Right cardiac atrium (tissue), 5 donors: ENCODE measurements around the gene MOK. TPM values are rescaled to one million over a fixed set of nuclear protein-coding genes. Genes with fewer than 3 reads are reported as not detected.

Experiments used
- ATAC-seq, 2 donors: fragments of 200-7000 bp; cut with Tn5 transposase; one replicate each; pipeline versions ENCODE4 v1.8.0 to v1.9.1; 2020; ENCODE audit warnings: moderate library complexity in 2 of 2, mild to moderate bottlenecking in 1 of 2
- DNase-seq, 3 donors: peaks; one replicate each; pipeline ENCODE4 v3.0.0-alpha.2; 2020
- H3K27ac ChIP-seq: one replicate; pipeline ENCODE4 v1.5.1; 2013; ENCODE audit warnings: mild to moderate bottlenecking, low read length, control low read depth, moderate library complexity
- H3K27me3 ChIP-seq: one replicate; pipeline ENCODE4 v1.6.1; 2013; ENCODE audit not compliant: control insufficient read depth, insufficient read depth
- H3K4me1 ChIP-seq: one replicate; pipeline ENCODE4 v1.6.1; 2013; ENCODE audit warnings: low read length; ENCODE audit not compliant: control insufficient read depth, insufficient read depth
- H3K4me3 ChIP-seq: one replicate; pipeline ENCODE4 v1.5.1; 2013; ENCODE audit warnings: low read length, control low read depth
- H3K9me3 ChIP-seq: one replicate; pipeline ENCODE4 v1.6.1; 2013; ENCODE audit warnings: low read length; ENCODE audit not compliant: control insufficient read depth
- WGBS: extraction: QIAGEN DNeasy Blood & Tissue Kit; methylation state at CpG from one replicate; pipeline ENCODE4 v1.1.7; 2013; 5-methylcytosine and 5-hydroxymethylcytosine counted together
- intact Hi-C, 4 donors: fragments of 100-400 bp; cut with DNase I; formaldehyde crosslinking; loops; one replicate each; pipeline versions ENCODE4 v1.11.0 to v1.14.0; 2022 to 2023
- polyA plus RNA-seq: library from polyadenylated mRNA; stranded (reverse); fragments of 200-250 nt; gene quantifications from one replicate; pipeline ENCODE4 v1.2.3, GENCODE V29; 2013
- total RNA-seq, 4 donors: library from RNA; stranded (reverse); fragmentation: NEBNext Ultra II Directional; extraction: Animal tissue kit (Norgen Biotek cat#: 25700); gene quantifications; one replicate each; pipeline ENCODE4 v1.2.1, GENCODE V29; 2021
- donor health status: healthy with polysubstance abuse.
- donor health status: DM: no; HTN: yes; CAD: no.
- donor health status: DM: no; HTN: no; CAD: no.
- donor health status: DM: no; HTN: yes; CAD: no; lungs with severe emphysema.
- donor health status: DM: yes; HTN: yes; CAD: no.

MOK gene
- total and polyA plus RNA-seq, 5 donors, result 11.4 to 18.4 (median 13.9) TPM

DNA sequence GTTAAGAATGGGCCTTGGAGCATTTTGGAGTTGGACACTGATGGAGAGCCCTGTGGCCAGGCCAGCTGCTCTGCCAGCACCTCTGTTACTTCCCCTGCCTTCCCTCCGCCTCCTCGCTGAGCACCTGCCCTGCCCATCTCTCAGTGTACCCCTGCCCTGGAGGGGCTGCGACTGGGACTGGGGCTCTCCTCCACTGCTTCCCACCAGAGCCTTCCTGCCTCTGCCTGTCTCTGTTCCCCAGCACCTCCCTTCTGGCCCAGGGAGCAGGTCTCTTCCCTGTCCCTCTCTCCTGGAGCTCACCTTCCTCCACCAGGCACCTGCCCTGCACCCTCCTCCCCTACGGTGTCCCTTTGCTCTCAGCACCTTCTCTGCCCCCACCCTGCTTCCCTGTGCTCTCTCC, 103.2 kb downstream of the MOK start:
- Histone ChIP-seq H3K27ac (no peak overlapping the region), H3K4me1 (peaks cover 5% of the 10 kb centered on the region), H3K27me3 (no peaks in the 10 kb centered on the region), H3K4me3 (no peak overlapping the region), H3K9me3 (no peaks in the 10 kb centered on the region)
- 88% methylated on average over 4 of the region's 4 CpGs for WGBS
- ATAC-seq, result peak in 1 of 2 donors; percentile 15
- DNase-seq, result no peak
- intact Hi-C loops, result no loop called here

DNA sequence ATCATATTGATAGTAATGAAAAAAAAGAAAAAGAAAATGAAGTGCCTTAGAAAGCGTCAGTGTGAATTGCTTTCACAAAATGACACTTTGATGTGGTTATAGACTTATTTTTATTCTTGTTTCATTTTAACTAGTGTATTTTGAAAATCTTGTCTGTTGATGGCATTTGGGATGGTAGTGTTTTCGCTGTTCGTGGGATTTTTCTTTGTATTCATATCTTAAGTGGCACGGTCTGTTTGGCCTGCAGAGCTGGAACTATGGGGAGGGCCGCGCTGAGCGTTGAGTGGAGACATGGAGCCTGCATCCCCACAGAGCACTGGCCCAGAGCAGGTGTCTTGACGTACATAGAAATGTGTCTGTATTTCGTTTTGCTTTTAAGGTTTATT, 103.6 kb downstream of the MOK start:
- no peaks in the 10 kb centered on the region for H3K9me3 ChIP-seq
- intact Hi-C loops, result no loop called here
- H3K27ac ChIP-seq, result no peak overlapping the region
- 88% methylated on average over 9 of the region's 9 CpGs for WGBS
- ATAC-seq (no peak), DNase-seq (no peak)
- H3K4me1 ChIP-seq, result peaks cover 7% of the 10 kb centered on the region
- H3K27me3 ChIP-seq, result no peaks in the 10 kb centered on the region
- no peak overlapping the region for H3K4me3 ChIP-seq

- WGBS, result 63% methylated on average over 9 of the region's 9 CpGs
- Histone ChIP-seq H3K4me3 (no peak overlapping the region), H3K27me3 (no peaks in the 10 kb centered on the region), H3K4me1 (peaks cover 7% of the 10 kb centered on the region), H3K27ac (no peak overlapping the region), H3K9me3 (no peaks in the 10 kb centered on the region)
- ATAC-seq, result peak in 1 of 2 donors; percentile 31
- intact Hi-C loops, result no loop called here
- DNase-seq, result no peak
These were observed 104.1 kb downstream of the MOK start for GRCh38 chr14:102200690-102201352.

DNA sequence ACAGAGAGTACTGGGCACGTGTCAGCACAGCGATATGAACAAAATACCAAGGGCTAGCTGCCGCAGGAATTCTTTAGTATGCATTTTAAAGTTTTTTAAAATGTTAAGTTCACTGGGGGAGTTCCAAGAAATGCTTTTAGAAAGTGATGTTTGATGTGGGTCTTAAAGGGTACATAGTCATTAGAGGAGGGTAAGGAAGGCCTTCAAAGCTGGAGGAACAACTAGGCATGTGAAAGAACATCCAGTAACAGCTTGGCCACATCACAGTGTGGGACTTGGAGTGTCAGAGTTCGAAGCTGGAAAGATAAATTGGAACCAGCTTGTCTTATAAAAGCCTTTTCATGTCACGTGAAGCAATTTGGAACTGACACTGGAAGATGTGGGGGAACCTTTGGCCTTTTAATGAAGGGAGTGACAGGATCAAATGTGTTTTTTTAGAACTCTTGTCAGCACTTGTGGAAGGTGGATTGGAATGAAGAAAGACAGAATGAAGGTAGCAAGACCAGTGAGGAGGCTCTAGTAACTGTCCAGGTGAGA, 107.6 kb downstream of the MOK start:
- intact Hi-C loops, result no loop called here
- Histone ChIP-seq H3K27me3 (no peaks in the 10 kb centered on the region), H3K27ac (no peak overlapping the region), H3K4me1 (peaks cover 4% of the 10 kb centered on the region), H3K4me3 (no peak overlapping the region), H3K9me3 (no peaks in the 10 kb centered on the region)
- 58% methylated on average over 5 of the region's 5 CpGs for WGBS
- DNase-seq (no peak), ATAC-seq (no peak)

DNA sequence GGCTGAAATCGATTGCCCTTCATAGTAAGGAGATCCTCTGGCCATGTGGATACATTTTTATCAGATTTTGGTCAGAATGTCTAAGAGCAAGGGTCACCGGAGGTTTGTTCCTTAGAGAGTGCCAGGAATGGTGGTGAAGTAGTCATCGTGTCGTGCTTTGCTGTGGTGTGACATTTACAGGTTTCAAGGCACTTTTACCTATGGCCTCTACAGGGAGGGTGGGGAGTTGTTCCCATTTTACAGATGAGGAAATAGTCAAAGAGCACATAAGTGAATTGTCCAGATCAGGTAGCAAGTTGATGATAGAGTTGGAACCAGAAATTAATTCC, 108.1 kb downstream of the MOK start:
- DNase-seq, result no peak
- H3K27me3 ChIP-seq, result no peaks in the 10 kb centered on the region
- peaks cover 4% of the 10 kb centered on the region for H3K4me1 ChIP-seq
- intact Hi-C loops, result no loop called here
- 79% methylated on average over 4 of the region's 4 CpGs for WGBS
- no peak overlapping the region for H3K27ac ChIP-seq
- H3K4me3 ChIP-seq, result no peak overlapping the region
- ATAC-seq, result no peak
- H3K9me3 ChIP-seq, result no peaks in the 10 kb centered on the region

- DNase-seq, result no peak
These were observed 108.7 kb downstream of the MOK start for GRCh38 chr14:102196039-102196901.

GRCh38 chr14:102195446-102195845, 109.5 kb downstream of the MOK start:
- Histone ChIP-seq H3K4me1 (peaks cover 9% of the 10 kb centered on the region), H3K9me3 (no peaks in the 10 kb centered on the region), H3K27me3 (no peaks in the 10 kb centered on the region), H3K27ac (no peak overlapping the region), H3K4me3 (no peak overlapping the region)
- 56% methylated on average over 1 of the region's 1 CpG for WGBS
- intact Hi-C loops, result no loop called here
- ATAC-seq (no peak), DNase-seq (no peak)

More at GRCh38 chr14:102196039-102196901, 108.7 kb downstream of the MOK start:
- Histone ChIP-seq H3K4me1 (peaks cover 5% of the 10 kb centered on the region), H3K27ac (no peak overlapping the region), H3K27me3 (no peaks in the 10 kb centered on the region), H3K9me3 (no peaks in the 10 kb centered on the region), H3K4me3 (no peak overlapping the region)
- WGBS, result 80% methylated on average over 6 of the region's 6 CpGs
- intact Hi-C loops, result no loop called here
- no peak for ATAC-seq

GRCh38 chr14:102194856-102195255, 110.1 kb downstream of the MOK start:
- Histone ChIP-seq H3K27me3 (no peaks in the 10 kb centered on the region), H3K4me1 (peaks cover 9% of the 10 kb centered on the region), H3K4me3 (no peak overlapping the region), H3K27ac (no peak overlapping the region), H3K9me3 (no peaks in the 10 kb centered on the region)
- intact Hi-C loops, result no loop called here
- ATAC-seq (no peak), DNase-seq (no peak)
- 79% methylated on average over 4 of the region's 4 CpGs for WGBS

- H3K27ac ChIP-seq, result no peak overlapping the region
- WGBS, result 79% methylated on average over 13 of the region's 13 CpGs
- intact Hi-C loops, result no loop called here
- no peak overlapping the region for H3K4me3 ChIP-seq
- H3K9me3 ChIP-seq, result no peaks in the 10 kb centered on the region
- H3K27me3 ChIP-seq, result no peaks in the 10 kb centered on the region
- H3K4me1 ChIP-seq, result peaks cover 11% of the 10 kb centered on the region
- no peak for DNase-seq
- no peak for ATAC-seq
These were observed 112.0 kb downstream of the MOK start for GRCh38 chr14:102192840-102193502.

- H3K27me3 ChIP-seq, result no peaks in the 10 kb centered on the region
- DNase-seq (no peak), ATAC-seq (no peak)
- whole genome bisulfite sequencing, result 95% methylated on average over 5 of the region's 5 CpGs
- H3K9me3 ChIP-seq, result no peaks in the 10 kb centered on the region
- no peak overlapping the region for H3K27ac ChIP-seq
- H3K4me3 ChIP-seq, result no peak overlapping the region
- H3K4me1 ChIP-seq, result peaks cover 15% of the 10 kb centered on the region
- intact Hi-C loops, result no loop called here
These were observed 115.1 kb downstream of the MOK start for GRCh38 chr14:102189874-102190273.

DNA sequence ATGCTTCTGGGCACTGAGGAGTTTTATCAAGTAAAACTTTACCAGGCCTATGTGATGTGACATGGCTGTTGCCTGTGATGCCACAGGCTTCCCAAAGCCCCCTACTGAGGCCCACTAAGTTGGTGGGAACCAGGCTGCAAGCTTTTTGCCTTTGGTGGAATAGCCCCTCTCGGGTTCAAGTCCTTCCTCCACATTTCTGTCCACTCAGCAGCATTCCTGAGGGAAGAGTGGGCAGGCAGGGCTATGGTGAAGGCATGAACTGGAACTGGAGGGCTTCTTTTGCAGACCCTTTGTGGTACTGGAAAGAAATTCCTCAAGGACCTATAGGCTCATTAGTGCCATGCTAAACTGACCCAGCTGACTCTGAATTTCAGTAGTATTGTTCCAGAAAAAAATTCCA, 116.8 kb downstream of the MOK start:
- intact Hi-C loops, result no loop called here
- no peak for DNase-seq
- WGBS, result 87% methylated on average over 1 of the region's 1 CpG
- H3K4me1 ChIP-seq, result peaks cover 18% of the 10 kb centered on the region
- H3K27me3 ChIP-seq, result no peaks in the 10 kb centered on the region
- ATAC-seq, result no peak
- H3K9me3 ChIP-seq, result no peaks in the 10 kb centered on the region
- H3K27ac ChIP-seq, result no peak overlapping the region
- no peak overlapping the region for H3K4me3 ChIP-seq
